HG03103 (cell line): ENCODE measurements around the gene MAP3K14.
A peak's percentile ranks its signal among the peaks of the same experiment; 100 is the strongest.

Experiments used
- ATAC-seq: cut with Tn5 transposase; IDR thresholded peaks from one replicate; pipeline ENCODE4 v1.9.1; 2021; ENCODE audit warnings: low read depth; ENCODE audit not compliant: unreplicated experiment

The MAP3K14 gene

DNA sequence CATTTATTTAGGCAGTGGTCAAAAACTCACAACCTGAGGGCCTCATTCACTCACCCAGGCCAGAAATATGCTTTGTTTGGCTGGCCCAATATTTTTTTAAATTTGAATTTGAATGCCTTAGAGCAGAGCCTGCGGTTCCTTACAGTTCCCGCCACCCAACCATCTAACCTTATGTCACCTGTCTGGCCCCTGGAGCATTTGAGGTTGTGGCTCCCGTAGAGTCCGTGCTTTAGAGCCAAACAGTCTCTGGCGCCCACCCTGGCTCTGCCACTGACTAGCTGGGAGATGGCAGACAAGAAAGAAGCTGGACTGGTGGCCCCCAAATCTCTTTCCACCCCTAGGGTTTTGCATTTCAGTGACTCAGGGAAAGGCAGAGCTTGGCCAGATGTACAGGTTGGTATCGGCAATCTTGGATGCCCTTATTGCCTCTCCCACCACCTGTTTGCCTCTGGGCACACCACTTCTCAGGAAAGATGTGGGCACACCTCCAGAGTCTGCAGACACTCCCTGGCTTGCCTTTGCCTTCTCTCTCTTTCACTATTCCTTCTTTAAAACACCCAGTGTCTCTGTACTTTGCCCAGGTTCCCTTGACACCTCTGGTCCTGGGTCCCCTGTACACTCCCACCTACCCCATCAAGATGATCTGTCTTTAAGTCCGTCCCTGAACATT lies 1.9 kb upstream of the MAP3K14 start:
- ATAC-seq: no peak

DNA sequence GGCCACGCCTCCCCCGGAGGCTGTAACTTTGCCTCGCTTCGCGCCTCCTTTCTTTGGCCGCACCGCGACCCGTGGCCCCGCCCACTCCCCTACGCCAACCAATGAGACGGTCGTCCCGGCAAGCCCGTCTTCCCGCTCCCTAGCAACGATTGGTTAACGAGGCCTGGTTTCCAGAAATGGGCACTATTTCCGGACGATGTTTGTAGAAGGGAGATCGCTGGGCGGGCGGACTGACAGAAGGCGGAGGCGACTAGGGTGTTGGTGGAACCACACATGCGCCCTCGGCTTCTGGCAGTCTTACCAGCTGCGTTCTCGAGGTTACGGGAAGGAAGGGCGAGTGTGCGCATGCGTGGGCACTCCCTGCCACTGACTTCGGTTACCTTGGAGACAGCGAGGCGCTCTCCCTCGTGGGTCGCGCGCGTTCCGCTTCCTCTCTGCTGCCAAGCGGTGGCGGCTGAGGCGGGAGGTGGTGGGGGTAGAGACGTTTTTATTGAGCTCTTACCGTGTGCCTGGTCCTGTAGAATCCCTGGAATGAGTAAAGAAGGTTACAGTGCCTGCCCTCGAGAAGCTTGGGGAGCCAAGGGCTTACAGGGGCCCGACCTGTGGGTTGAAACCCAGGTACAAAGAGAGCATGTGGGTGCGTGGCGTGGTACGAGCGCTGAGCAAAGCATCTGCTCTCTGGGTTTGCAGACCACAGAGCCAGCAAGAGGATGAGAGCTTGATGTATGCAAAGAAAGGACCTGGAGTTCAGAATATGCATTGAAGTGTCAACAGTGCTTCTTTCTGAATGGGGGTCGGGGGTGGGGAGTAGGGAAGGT lies 500 bp upstream of the MAP3K14 start:
- peak; percentile 62 for ATAC-seq

DNA sequence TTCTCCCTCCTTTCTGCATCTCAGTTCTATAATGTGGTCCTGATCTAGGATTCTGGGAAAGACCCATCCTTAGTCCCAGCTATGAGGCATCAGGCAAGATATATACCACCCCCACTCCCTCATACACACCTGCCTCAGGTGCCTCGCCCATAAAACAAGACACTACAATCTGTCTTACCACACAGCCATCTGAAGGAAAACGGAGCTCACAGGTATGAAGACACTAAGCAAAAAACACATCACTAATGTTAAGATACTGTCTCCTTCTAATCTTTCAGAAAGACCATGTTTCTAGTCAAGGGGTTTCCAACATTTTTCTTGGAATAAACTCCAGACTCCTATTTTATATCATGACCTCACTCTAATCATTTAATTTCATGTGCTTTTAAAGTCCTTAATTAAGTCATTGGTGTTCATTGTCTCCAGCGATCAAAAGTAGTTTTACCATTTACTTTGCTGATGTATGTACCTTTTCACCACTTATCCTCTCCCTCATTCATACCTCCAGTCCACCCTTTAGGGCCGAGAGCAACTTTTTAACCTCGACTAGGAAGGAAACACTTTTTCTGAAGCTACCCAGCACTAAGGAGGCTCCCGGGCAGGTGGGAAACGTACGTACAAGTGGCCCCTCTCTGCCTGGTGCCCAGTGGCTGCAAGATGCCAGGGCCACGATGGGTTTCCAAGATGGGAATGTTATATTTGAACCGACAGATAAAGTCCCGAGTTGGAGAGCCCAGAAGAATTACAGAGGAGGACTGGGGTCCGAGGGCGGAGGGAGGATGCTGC lies 979 bp downstream of the MAP3K14 start:
- ATAC-seq: no peak

DNA sequence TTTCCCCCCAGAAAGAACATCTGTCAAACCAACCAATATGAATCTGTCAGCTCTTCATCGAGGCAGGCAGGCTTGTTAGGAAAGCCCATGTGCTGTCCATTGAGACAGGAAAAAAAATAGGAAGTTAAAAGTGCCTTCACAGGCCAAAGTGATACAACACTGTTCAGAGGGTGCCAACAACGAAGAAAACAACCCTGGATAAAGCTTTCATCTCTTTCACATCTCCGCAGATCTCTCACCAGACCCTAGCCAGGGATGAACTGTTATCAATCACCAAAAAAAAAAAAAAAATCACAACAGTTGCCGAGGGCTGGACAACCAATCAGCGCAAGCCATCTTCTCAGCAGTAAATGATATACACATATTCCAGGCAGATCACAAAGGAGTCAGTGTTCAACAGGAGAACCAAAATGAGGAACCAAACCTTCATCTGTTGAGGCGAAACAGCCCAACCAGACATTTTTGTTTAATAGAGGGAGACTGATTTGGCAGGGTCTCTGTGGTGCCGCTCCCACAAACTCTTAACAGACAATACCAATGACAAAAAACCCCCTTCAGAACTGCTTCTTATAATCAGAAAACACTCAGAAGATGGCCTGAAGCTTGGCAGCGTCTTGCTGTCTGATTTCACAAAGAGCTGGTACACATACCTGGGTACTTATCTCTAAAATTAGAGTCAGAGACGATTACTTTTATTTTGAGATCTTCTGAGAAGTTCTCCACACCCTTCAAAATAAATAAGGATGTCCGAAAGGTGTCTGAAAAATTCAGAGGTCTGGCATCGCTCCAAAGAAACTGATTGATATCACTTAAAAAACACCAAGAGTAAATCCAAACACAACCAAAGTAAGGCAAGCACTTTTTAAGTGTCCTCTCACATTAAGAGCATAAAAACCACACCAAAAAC lies 1.8 kb downstream of the MAP3K14 start:
- no peak for ATAC-seq

DNA sequence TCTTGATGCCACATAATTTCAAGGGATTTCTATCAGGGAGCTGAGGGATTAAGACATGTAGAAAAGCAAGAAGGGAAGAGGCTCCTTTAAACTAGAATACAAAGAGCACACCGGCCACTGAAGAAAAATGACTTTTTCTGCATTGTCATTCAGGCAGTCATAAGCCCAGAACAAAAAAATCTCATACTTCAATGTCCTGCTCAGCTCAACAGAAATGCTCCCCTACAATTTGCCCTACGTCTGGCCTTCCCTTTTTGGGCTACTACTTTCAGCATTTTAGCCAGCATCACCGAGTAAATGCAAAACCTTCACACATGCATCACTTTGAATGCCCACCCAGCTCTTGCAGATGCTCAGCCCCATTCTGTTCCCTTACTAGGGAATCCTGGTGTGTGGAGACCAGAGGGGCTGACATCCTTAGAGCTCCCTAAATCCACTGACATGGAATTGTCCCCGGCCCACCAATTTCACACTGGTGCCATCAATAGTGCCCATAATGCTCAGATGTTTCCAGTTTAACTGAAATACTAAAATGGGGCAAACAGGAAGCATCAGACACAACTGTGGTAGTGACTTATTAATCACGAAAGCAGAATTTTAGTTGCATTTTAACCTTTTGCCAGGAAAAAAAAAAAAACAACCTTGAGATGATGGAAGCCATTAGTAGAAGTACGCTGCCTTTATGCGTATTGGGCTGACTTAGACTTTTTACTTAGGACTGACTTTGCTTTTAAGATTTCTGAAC lies 2.7 kb downstream of the MAP3K14 start:
- no peak for ATAC-seq

DNA sequence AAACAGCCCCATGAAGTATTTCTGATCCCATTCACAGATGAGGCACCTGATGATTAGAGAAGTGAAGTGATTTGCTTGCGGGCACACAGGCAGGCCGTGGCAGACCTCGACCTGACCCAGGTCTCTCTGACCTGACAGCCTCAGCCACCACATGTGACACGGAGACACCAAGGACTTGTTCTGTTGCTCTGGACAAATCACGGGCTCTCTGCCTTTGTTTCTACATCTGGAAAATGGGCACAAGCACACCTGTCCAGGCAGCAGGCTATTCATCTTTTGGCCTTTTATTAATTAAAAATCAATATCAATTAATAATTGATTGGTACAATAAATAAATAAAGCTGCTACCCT lies 3.4 kb downstream of the MAP3K14 start:
- no peak for ATAC-seq

DNA sequence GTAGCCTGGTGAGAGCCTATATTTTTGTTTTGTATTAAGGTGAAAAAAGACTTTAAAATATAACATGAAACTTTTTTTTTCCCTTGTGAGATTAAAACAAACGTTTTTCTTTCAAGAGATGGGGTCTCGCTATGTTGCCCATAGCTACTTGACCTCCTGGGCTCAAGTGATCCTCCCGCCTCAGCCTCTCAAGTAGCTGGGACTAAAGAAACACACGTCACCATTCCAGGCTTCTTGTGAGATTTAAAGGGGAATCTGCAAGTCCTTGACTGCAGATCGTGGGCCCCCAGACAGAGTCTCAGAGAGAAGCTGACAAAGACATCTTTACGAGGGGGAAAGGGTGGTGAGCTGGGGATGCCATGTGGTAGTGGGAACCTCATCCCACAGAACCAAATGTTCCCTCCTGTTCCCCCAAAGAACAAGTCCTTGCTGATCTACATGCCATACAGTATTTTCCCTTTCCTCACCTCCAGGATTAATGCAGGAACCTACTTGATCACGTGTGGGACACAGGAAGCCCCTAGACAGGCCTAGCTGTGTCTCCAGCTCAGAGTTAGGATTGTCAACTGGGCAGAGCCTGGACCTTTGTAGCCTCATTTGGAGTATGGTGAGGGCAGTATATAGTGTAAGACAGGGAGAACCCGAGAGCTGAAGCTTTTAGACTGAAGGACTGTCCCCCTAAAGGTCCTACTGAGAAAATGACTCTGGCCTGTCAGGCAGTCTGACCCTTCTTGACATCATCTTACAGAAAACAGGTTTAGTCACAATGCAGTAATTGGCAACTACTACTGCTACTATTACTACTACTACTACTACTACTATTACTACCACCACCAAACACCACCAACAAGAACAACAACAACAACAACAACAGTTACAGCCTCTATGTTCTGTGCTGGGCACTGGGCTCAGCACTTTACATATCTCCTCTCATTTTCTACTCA lies 4.1 kb downstream of the MAP3K14 start:
- no peak for ATAC-seq

DNA sequence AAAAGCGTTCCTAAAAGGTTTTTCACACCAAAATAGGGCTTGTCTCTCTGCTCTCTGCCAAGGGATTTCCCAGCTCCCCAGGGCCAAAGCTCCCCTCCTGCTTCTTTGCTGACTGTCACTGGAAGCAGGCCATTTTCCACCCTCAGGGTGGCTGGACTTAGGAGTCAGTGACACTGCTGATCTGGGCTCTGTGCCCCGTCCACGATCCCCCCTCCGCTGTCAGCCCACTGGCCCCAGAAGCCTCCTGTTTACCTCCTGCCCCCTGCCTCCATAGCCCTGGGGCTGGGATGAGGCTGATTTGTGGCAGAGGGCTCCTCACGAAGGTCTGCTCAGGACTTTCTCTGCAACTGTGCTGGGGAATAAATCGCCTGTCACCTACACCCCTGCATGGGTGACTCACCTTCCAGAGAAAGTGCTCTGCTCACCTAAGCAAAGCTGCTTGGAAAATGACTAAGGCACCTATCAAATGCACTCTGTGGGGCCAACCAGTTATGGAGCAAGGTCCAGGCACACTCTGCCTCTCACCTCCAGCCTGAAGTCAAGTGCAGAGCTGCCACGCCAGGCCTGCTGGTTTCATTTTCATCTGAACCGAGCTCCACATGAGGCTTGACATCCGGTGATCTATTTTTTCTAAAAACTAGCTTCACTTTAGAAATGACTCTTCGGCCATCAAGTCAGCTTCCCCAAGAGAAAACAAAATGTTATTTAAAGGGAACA lies 4.9 kb downstream of the MAP3K14 start:
- no peak for ATAC-seq

DNA sequence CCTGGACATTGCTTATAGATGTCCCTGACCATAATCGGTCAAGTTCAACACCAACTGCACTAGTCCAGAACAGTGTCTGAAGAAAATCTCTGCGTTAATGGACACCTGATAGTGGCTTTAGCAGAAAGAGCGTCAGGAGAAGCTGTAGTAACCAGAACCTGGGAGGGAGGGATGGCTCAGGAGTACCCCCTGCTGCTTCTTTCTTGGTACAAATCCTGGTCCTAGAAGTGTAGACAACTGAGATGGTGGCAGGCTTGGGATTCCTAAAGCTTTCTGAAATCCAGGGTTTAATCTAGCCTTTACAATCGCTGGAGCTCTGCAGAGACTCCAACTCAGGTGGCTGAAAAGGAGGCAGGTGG lies 5.4 kb downstream of the MAP3K14 start:
- ATAC-seq: no peak

DNA sequence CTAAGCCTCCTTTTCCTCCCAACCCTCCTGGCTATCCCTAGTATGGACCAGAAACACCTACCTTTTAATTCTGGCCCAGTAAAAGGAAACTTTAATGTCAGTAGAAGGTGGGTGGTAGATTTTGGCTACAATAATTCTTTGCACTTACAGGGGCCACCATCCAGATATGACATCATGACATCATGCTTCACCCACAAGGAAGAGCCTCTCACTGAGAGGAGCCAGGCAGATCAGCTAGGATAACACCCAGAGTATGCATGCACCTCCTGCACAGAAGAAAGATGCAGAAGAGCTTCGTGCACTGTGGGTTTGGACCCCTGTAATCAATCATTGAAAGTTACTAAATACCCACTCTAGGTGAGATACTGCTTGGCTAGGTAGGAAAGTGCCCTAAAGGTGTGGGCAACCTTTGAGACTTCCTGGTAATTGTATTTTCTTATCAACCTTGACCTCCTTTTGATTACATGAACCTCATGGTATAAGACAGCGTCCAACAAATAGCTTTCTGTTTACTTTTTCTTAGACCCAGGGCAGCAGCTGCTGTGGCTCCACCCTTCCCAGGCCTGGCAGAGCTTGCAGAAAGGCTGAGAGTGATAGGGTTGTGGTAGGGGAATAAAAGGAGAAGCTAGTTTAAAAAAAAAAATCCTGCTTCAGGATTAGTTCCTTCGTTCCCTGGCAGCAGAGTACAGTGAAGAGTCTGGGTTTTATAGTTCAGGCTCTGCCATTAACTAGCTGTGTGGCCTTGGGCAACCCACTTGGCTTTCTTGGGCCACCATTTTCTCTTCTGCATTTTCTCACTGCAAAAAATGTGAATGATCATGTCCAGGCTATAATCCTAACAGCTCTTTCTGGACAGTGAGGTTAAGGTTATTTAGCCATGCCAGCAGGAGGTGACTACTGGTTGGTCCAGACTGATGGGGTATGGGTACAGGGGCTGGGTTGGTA lies 6.2 kb downstream of the MAP3K14 start:
- ATAC-seq: no peak

DNA sequence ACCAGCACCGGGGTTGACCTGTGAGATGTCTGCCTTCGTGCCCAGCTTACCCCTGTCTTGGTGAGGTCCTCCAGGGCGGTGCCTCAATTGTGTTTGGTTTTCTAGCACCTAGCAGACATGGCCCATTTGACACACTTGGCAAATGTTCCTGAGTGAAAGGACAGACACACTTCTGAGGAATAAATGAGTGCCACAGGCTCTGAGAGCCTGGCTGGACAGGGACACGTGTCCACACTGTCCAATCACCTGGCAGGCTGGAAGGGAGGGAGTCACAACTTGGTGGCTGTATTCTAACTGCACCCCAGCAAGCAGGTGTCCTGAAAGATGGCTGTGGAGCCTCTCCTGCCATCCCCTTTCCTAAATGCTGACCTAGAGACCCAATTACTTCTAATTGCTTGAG lies 7.4 kb downstream of the MAP3K14 start:
- no peak for ATAC-seq

DNA sequence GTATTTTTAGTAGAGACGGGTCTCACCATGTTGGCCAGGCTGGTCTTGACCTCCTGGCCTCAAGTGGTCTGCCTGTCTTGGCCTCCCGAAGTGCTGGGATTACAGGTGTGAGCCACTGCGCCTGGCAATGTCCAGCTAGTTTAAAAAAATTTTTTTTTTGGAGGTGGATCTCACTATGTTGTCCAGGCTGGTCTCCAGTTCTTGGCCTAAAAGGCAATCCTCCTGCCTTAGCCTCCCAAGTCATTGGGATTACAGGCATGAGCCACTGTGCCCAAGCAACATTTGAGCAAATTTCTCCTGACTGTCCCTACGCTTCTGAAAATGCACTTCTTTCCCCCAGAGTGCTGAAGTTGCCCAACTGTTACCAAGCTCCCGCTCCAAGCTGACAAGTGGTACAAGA lies 8.0 kb downstream of the MAP3K14 start:
- no peak for ATAC-seq

DNA sequence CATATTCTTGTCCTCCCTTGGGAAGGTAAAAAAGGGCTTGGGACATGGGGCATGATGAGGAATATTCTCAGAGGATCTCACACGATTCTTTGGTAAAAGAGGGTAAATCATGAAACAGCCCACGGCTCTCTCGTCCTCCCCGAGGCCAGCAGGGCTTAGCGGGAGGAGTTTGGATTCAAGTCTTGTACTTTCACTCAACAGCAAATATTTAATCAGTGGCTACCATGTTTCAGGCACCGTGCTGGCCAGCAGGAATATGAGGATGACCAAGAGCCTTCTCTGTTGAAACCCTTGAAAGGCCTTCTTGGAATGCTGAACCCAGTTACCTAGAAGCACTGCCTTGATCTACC lies 8.8 kb downstream of the MAP3K14 start:
- no peak for ATAC-seq

DNA sequence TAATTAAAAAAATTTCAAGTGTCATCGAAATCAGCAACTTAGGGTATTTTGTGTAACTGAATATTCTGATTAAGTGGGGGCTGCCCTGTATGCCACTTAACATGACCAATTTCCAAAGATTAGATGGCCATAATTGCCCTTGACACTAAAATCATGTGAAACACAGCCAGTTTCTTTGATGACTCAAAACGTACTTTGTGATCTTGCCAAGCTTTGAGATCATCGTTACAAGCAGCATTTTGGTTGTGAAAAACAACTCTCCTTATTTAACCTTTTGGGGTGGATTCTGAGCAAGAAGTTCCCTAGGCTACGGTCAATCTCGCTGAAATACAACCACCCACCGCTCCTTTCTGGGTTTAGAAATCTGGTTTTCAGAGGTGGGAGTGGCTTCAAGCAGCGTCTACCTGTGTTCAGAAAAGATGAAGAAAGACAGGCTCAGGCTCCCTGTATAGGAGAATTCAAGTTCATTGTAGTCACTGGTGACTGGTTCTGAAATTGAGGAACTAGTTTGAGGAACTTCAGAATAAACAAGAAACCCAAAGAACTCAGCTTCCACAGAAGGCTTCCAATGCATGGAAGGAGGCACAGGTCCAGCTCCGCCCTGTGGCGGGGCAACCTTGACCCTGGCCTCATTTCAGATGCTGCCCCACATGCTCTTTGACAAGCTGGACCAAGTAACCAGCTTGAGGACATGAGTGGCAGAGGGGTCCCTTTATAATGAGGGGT lies 9.4 kb downstream of the MAP3K14 start:
- no peak for ATAC-seq

DNA sequence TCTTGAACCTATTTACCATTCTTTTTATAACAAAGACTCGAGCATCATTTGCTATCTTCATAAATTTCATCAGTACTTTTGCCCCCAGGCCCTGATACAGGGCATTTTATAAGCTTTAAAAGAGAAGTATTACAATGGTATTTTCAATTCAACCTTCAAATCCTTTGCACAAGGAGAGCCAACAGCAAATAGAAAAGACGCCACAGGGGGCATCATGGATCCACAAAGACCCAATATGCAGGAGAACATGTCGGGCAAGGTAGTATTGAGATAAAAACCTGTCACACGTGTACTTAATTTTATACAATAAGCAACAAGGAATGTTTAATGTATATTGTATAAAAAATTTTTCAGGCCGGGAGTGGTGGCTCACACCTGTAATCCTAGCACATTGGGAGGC lies 10.2 kb downstream of the MAP3K14 start:
- ATAC-seq: no peak

DNA sequence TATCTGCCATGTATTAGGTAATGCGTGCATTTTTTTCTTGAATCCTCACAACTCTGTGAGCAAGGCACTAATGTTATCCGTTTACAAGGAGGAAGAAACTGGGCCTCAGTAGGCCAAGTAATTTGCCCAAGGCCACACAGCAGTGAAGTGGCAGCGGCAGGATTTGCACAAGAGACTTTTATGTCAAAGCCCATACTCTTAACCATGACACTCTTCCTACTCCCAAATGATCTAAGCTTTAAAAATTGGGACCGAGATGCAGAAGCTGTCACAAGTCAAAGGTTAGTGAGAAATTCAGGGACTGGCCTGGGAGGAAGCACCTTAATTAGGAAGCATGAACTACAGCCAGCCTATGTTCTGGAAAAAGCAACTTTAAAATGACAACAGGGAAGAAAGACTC lies 10.7 kb downstream of the MAP3K14 start:
- no peak for ATAC-seq
